ENCODE data around the gene ATP11B. TPM values are rescaled to one million over a fixed set of nuclear protein-coding genes. Genes with fewer than 3 reads are reported as not detected.

Gene ATP11B
- total RNA-seq = 55.3 and 59.2 TPM in 2 replicates

GRCh38 chr3:182792901-182793662 is at the start of gene ATP11B:
Gene ATP11B (plus strand): TSS chr3:182793504. CDS start chr3:182793760, 256 bp downstream.

Other genes starting within 250 kb of the ATP11B start
- 17.5 and 20.5 TPM in 2 replicates for gene DCUN1D1, start 187.0 kb downstream of the ATP11B start, total RNA-seq